ENCODE data around the gene ZC3H4. TPM values are rescaled to one million over a fixed set of nuclear protein-coding genes. Genes with fewer than 3 reads are reported as not detected.

ZC3H4 gene
- total and polyA plus RNA-seq, 9 of the 15 experiments (the other 6 are each of a cell fraction or from before 2014, with no cell fraction given), result 2.2 to 75.6 (median 18.3) TPM

- TF ChIP-seq THRB (CRISPR knock-in tag; conservative IDR thresholded peaks at IDR 0.05) (no peak), ZNF830 (CRISPR knock-in tag; IDR thresholded peaks at IDR 0.05) (no peak), PRPF4 (IDR thresholded peaks at IDR 0.05; ENCODE audit: insufficient read depth, low read depth, low read length, poor library complexity, severe bottlenecking) (no peak), CBFA2T2 (conservative IDR thresholded peaks at IDR 0.05) (0 out of 2 replicates have a peak, but pooled peaks have one; percentile 3), TCF7 (IDR thresholded peaks at IDR 0.05; ENCODE audit: borderline replicate concordance) (no peak), MYC (IDR thresholded peaks at IDR 0.05; ENCODE audit: low read depth, low read length) (no peak), MYC (CRISPR knock-in tag; IDR thresholded peaks at IDR 0.05; ENCODE audit: borderline replicate concordance, low read depth) (no peak), ZBTB9 (CRISPR knock-in tag; IDR thresholded peaks at IDR 0.05) (no peak), MEF2A (IDR thresholded peaks at IDR 0.05; ENCODE audit: control insufficient read depth, low read depth, low read length) (no peak), ZNF41 (CRISPR knock-in tag; conservative IDR thresholded peaks at IDR 0.05) (no peak), ZNF696 (CRISPR knock-in tag; conservative IDR thresholded peaks at IDR 0.05) (no peak), TAL1 (IDR thresholded peaks at IDR 0.05) (peak; percentile 67), ZNF507 (tag; conservative IDR thresholded peaks at IDR 0.05) (no peak), SMAD2 (IDR thresholded peaks at IDR 0.05; ENCODE audit: low read depth, low read length) (no peak), PHB2 (IDR thresholded peaks at IDR 0.05; ENCODE audit: low read depth) (no peak), ETS1 (conservative IDR thresholded peaks at IDR 0.05; ENCODE audit: control insufficient read depth, low read depth, low read length) (no peak), KAT8 (IDR thresholded peaks at IDR 0.05; ENCODE audit: low read depth) (no peak), BRF1 (IDR thresholded peaks at IDR 0.05; ENCODE audit: borderline replicate concordance, extremely low read depth, insufficient read length) (no peak), GABPB1 (CRISPR knock-in tag; IDR thresholded peaks at IDR 0.05) (no peak), PURB (CRISPR knock-in tag; IDR thresholded peaks at IDR 0.05; ENCODE audit: low read depth) (no peak), CCAR2 (IDR thresholded peaks at IDR 0.05; ENCODE audit: low read depth, low read length) (no peak)
Measured at GRCh38 chr19:47151627-47152026, 38.1 kb upstream of the ZC3H4 start (continued).
